NCI-H524 treated with DMSO at 0.1 percent for 48 hours (cell line): ENCODE data around the gene GRM3.

Source experiments
- DNase-seq: peaks from one replicate; lab custom pipeline; 2025; lab: John Stamatoyannopoulos, UW

Gene GRM3

GRCh38 chr7:86692755-86693154 is 49.0 kb downstream of the GRM3 start:
- DNase-seq, result no peak

GRCh38 chr7:86706406-86706805 is 62.7 kb downstream of the GRM3 start:
- DNase-seq, result no peak

DNA sequence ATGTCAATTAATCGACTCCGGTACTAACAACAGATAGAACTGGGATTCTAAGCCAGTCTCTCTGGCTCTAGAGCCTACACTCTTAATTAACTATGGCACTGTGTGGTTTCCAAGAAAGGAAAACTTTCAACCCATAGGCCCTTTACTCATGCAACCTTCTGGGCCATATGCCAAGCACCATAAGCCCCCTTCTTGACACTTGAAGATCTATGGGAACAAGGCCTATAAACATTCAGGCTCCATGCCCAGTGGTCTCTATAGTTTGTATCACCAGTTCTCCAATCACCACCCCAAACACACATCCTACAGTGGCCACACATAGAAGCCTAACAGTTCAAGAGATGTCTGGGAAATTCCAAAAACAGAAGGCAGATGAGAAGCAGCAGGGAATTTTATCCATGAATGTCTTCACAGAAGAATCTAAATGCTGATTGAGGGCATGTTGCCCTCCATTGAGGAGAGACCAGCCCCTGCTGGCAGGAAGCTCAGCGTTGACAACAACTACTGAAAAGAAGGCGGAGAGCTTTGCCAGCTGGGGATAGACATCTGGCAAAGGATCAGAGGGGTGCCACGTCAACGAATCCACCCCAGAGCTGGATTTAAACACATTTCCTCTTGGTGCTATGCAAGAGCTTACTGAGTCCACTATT is 64.4 kb downstream of the GRM3 start:
- no peak for DNase-seq

DNA sequence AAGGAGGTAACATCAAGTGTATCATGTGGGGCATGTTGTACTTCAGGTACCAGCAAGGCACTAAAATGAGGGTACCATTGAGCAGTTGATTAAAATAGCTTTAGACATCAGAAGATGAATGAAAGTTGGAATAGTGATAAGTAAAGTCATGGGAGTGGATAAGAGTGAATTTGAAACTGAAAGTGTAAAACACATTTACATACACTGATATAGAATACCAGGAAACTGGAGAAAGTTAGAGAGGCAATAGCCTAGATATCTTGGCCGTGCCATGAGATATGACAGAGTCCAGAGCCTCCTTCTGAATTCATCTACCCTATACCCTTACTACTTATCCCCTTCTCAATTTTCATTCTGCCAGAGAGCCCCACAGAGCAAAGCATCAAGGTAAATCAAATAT is 76.6 kb downstream of the GRM3 start:
- DNase-seq, result no peak

DNA sequence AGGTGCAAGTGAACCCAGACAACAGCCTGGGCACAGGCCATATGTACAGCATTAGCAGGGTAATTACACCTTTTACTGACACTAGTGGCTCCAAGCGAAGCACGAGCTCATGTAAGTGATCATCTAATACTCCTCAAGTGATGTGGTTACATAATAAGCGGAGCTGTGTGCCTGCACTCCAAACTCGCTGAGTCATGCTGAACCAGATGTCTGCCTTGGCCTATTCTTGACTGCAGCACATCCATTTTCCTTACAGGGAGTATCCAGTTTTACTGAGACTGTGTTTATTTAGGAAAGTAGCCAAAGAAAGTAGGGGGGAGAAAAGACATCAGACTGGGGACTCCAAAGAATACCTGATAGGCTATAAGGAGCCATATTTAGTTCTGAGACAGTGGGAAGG is 90.1 kb downstream of the GRM3 start:
- no peak for DNase-seq

GRCh38 chr7:86745013-86745745 is 101.5 kb downstream of the GRM3 start:
- no peak for DNase-seq

DNA sequence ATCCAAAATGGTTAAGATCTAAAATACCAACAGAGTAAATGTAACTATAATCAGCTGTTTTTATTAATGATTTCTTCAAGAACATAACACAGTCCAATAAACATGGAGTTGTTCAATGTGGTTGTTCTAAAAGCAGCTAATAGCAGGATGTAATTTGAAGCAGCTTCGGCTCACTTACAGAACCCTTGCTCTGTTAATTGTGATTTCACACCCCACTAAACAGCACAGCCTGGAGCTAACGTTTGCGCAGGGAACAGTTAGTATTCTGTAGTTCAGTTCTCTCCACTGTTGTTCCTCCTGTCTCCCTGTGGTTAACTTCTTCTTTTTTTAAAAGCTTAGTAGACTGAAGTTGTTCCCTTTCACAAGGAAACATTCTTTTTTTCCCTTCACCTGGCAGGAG is 104.0 kb downstream of the GRM3 start:
- DNase-seq, result no peak

- DNase-seq, result no peak
Observed at GRCh38 chr7:86748201-86748600, 104.5 kb downstream of the GRM3 start.

DNA sequence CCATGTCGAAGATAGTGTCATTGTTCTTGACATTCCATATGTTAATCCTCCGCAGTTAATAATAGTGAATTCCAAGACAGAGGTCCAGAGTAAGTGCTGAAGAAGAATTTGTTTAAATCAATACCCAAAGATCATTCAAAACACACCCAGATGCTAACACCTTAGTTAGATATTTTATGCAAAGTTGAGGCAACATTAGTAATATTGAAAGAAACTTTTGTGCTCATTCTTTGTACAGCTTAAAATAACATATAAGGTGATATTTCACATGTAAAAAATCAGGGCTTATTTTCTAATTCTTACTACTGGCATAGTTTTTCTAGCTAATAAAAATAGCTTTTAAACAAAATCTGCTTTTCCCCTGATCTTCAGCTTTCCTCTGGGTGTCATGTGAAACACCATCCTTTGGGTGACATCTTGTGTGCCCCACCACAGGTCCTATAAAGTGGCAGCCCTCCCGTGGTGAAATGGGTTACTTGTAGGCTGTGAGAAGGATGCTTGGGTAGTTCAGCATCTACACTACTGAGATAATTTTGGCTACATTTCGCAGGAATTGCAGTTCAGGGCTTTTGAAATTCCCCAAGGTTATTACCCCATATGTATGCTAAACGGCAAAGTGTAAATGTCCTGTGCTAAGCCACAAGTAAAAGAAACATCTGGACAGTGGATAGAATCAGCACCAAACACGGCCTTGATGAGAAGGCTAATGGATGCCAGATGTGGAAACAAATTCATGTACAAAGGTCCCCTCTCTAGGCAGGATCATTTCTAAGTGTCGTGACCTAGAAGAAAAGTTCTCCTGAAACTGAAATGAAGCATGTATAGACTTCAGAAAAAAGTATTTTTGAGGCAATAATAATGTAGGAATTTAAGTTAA is 105.4 kb downstream of the GRM3 start:
- no peak for DNase-seq

DNA sequence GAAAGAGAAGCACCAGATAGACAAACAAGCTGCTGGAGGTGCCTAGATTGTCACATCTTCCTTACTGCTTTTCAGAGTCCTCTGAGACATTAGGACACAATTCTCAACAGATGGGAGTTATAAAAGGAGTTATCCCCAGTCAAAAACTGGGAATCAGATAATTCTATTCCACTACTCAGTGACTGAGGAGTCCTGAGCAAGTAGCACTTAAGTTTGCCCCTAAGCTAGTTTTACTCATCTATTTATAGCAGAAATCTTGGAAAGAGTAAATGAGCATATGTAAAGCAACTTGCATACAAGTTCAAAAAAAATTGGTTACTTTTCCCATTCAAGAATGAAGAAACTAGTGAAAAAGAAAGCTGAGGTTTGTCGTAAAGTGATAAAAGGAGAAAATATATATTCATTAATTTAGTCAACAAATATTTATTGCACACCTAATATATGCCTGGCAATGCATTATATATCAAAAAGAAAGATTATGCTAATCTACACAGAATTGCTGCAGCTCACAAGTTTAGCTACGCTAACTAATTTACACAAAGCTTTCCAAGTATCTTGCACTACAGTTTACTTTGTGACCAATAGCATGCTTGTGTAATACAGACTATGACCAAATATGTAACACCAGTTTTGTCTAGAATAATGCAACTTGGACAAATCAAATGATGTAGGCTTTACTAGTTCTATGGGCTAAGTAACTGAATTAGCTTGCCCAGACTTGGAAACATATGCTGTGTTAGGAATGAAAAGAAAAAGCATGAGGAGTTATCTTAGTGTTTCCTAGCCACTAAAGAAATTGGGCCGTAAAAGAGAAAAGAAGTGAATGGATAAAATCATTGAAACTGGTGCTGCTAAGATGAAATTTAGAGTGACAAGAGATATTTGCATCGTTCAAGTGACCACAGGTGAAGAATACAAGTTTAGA is 106.3 kb downstream of the GRM3 start:
- no peak for DNase-seq

- DNase-seq, result no peak
Observed at GRCh38 chr7:86760236-86760635, 116.5 kb downstream of the GRM3 start.

GRCh38 chr7:86762129-86762528 is 118.4 kb downstream of the GRM3 start:
- DNase-seq, result no peak

DNA sequence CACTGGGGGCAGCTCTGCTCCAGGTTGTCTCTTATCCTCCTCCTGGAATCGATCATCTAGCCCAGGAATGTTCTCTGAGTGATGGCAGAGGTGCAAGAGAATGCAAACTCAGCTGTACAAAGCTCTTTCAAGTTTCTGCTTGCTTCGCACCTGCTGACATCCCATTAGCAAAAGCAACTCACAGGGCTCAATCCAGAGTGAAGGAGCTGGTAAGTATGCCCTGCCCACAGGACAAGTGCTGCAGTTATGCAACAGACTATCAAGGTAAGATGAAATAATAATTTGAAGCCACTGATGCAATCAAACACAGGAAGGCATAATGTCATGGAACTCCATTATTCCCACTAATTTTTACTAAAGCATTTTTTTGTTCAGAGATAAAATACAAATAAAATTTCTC is 122.2 kb downstream of the GRM3 start:
- no peak for DNase-seq

- no peak for DNase-seq
Observed at GRCh38 chr7:86768394-86768793, 124.7 kb downstream of the GRM3 start.

DNA sequence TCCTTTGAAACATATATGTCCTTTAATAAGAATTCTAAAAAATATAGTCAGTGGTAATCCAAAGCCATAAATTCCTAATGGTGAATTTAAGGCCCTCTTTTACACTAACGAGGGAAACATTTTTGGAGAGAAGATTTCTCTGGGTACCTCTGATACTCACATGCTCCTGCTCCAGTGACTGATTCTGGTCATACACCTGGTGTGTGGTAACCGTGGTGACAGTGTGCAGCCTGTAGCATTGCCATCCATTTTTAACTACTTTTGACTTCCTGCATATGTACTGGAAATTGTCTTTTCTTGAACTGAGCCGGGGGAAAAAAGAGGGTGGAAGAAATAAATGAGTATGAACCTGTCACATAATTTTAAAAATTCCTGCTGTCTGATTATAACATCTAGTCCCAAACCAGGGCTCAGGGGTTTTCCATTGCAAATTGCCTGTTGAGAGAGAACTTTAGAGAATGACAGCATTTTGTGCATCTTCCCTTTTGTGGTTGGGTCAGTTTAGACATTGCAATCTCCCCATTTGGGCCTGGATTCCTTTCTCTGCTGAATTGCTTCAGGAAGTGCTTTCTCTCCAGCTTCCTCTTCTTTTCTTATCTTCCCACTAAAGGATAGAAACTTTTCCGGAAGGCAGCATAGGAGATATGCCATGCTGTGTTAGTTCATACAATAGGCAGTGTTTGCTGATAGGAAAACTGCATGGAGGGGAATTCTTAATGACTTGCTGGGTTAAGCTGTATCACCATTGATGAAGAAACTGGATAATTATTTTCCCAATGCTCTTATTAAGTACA is 125.5 kb downstream of the GRM3 start:
- DNase-seq, result no peak

- no peak for DNase-seq
Observed at GRCh38 chr7:86773309-86773708, 129.6 kb downstream of the GRM3 start.

DNA sequence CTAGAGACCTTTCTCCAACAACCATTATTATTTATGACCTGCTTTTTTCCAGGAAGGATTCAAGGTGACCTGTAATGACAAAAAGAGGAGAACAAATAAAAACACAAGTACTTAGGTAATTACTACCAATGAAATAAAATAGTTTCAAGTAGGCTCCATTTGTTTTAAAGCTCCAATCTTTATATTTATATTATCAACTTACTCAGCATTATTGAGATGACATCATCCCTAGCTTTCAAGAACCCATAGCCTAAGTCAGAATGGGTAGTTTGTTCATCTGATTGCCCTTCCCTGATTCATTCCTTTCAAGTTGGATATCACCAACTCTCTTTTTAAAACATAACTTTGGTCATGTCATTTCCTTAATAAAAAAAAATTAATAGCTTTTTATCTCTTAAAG is 131.5 kb downstream of the GRM3 start:
- DNase-seq, result no peak

DNA sequence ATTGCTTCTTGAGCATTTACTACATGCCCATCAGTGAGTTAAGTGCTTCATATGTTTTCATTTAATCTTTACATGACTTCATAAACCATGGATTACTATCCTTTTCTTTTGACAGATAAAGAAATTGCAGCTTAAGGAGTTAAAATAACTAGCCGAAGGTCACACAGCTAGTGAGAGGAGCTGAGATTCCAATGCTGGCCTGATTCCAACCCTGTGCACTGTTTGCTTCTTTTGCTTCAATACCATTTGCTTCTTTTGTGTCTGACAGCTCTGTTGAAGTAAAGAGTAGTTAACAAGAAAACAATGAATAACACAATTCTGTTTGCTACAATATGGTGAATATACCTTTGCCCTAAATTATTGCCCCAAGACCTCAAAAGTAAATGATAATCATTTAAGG is 132.4 kb downstream of the GRM3 start:
- DNase-seq, result no peak

- DNase-seq, result no peak
Observed at GRCh38 chr7:86778271-86778670, 134.6 kb downstream of the GRM3 start.

DNA sequence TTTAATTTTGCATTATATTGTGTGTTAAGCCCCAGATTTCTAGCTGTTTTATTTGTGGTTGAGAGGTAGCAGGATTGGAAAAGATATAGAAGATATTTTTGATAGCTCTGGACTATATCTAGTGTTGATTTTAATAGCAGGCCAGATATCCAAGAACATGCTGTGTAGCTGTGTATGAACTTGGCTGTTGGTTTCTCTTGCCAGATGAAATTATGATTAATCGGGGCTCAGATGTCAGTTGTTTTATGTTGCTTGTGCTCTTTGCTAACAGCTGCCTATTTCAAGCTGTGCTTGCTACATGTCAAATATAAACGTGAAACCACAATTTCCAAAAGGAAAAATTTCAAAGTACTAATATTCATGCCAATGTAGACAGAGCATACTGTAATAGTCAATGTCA is 141.1 kb downstream of the GRM3 start:
- no peak for DNase-seq

DNA sequence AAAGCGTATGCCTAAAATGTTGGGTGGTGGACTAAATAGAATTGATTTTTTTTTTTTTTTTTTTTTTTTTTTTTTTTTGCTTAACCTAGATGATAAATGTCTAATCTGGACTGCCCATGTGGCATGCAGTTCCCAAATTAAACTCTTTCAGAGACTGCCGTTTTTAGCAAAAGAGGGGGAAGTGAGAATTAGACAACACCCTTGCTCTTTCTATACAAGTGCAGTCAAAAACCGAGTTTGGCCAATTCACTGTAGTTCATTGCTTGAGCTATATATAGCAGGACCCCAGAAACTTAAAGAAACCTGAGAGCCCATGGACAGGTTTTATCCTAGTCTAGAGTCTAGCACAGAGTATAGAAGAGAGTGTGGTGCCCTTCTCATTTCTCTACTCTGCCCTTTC is 141.9 kb downstream of the GRM3 start:
- no peak for DNase-seq
